Spinal cord (tissue), 10 donors: ENCODE results near the gene VIPR1. TPM values are rescaled to one million over a fixed set of nuclear protein-coding genes. Genes with fewer than 3 reads are reported as not detected.
A peak's percentile ranks its signal among the peaks of the same experiment; 100 is the strongest.

Experiments used
- DNase-seq, 6 donors: peaks; one replicate each; pipeline versions ENCODE4 v3.0.0 to v3.0.0-alpha.2; 2013 to 2015; ENCODE audit warnings: low spot score in 6 of 6, low read depth in 4 of 6
- H3K27ac ChIP-seq: one replicate; pipeline ENCODE4 v1.5.1; 2013; ENCODE audit warnings: low read depth, low read length, control low read depth
- H3K27me3 ChIP-seq: one replicate; pipeline ENCODE4 v1.6.1; 2013; ENCODE audit warnings: low read length; ENCODE audit not compliant: control insufficient read depth, insufficient read depth
- H3K36me3 ChIP-seq: one replicate; pipeline ENCODE4 v1.6.1; 2013; ENCODE audit warnings: low read length; ENCODE audit not compliant: control insufficient read depth, insufficient read depth
- H3K4me1 ChIP-seq: one replicate; pipeline ENCODE4 v1.6.1; 2013; ENCODE audit warnings: low read length; ENCODE audit not compliant: control insufficient read depth, insufficient read depth
- H3K4me3 ChIP-seq: one replicate; pipeline ENCODE4 v1.5.1; 2013; ENCODE audit warnings: low read depth, low read length, control low read depth
- H3K9me3 ChIP-seq: one replicate; pipeline ENCODE4 v1.6.1; 2013; ENCODE audit warnings: low read length; ENCODE audit not compliant: control insufficient read depth, insufficient read depth
- WGBS: methylation state at CpG from one replicate; pipeline ENCODE4 v1.1.5; 2013; ENCODE audit warnings: missing lambda C conversion rate; ENCODE audit not compliant: insufficient coverage; 5-methylcytosine and 5-hydroxymethylcytosine counted together
- polyA plus RNA-seq, 2 donors: library from polyadenylated mRNA; unstranded; fragments of 120-200 nt; gene quantifications; one replicate each; pipeline ENCODE4 v1.2.1, GENCODE V29; 2013; ENCODE audit not compliant: insufficient read length in 2 of 2
- total RNA-seq, 2 donors: library from RNA; depleted of rRNA in 1 of 2; stranded (reverse); fragments of 120-200 nt in 1 of 2; fragments of >200 nt in 1 of 2; gene quantifications; one replicate each; pipeline versions ENCODE4 v1.2.3 to v1.2.4, GENCODE V29; 2013 to 2014
- donor health status: healthy.

Gene VIPR1
- total and polyA plus RNA-seq, 4 donors = 1.4 to 2.5 (median 1.8) TPM

DNA sequence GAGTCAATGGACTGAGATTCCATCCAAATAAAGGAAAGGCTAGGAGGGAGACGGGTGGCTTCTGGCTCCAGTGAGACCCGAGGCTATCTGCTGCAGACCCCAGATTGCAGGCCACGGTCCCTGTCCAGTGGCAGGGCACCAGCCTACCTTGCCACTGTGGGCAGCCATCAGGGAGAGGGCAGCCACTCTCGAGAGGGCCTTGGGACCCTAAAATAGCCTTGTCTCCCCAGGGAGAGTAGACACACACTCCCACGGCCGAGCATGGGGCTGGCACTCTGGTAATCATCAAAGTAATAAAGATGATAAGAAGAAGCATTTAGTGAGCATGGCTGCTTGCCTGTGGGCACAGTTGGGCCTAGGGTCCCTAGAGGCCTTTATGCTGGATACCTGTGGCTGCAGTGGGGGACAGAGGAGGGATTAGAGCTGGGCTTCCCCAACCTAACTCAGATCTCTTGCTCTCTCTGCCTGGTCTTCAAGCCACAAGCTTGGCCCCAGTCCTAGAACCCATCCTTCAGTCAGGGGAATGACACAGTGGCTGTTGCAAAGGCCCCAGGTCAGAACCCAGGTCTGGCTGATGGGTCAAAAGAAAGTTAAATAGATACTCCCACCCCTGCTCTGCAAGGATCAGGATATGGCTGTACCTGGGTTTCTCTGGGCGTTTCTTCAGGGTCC is 9.2 kb upstream of the VIPR1 start:
- Histone ChIP-seq H3K9me3 (no peaks in the 10 kb centered on the region), H3K4me3 (no peak overlapping the region), H3K4me1 (peaks cover 3% of the 10 kb centered on the region), H3K27ac (no peak overlapping the region), H3K27me3 (no peaks in the 10 kb centered on the region), H3K36me3 (no peaks in the 10 kb centered on the region)
- DNase-seq = no peak
- WGBS = 95% methylated on average over 7 of the region's 7 CpGs

- no peak for DNase-seq
- 94% methylated on average over 2 of the region's 3 CpGs for WGBS
These were observed 8.7 kb upstream of the VIPR1 start for GRCh38 chr3:42493798-42494151.

GRCh38 chr3:42495393-42495792 is 7.0 kb upstream of the VIPR1 start:
- Histone ChIP-seq H3K27me3 (peaks cover 14% of the 10 kb centered on the region), H3K4me3 (no peak overlapping the region), H3K27ac (no peak overlapping the region), H3K9me3 (no peaks in the 10 kb centered on the region), H3K36me3 (no peaks in the 10 kb centered on the region), H3K4me1 (peaks cover 3% of the 10 kb centered on the region)
- no peak for DNase-seq

More at GRCh38 chr3:42493798-42494151, 8.7 kb upstream of the VIPR1 start:
- Histone ChIP-seq H3K27me3 (peaks cover 3% of the 10 kb centered on the region), H3K36me3 (no peaks in the 10 kb centered on the region), H3K4me3 (no peak overlapping the region), H3K27ac (no peak overlapping the region), H3K4me1 (peaks cover 3% of the 10 kb centered on the region), H3K9me3 (no peaks in the 10 kb centered on the region)

DNA sequence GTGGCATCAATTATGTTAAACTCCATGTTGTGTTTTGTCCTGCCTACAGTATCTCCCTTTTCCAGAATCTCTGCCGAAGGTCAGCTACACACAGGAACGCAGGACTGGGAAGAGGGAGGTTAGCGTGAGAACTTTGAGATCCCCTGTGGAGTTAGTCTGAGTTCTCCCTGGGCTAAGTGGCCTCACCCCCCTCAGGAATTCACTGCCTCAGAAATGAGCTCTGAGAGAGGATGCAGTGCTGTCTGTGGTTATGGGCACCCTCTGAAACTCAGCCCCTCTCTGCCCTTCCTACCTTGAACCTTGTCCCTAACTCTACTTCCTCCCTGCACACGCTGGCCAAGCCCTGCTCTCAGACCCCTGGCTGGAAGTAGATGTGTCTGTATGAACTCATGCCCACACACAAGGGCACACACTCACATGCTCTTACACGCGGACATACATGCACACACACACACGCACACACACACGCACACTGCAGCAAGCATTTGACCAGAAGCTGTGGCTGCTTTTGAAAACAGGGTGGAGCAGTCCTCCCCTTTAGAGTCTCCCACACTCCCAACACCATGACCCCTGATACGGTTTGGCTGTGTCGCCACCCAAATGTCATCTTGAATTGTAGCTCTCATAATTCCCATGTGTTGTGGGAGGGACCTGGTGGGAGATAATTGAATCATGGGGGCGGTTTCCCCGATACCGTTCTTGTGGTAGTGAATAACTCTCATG is 5.3 kb upstream of the VIPR1 start:
- 89% methylated on average over 6 of the region's 13 CpGs for WGBS
- H3K27ac ChIP-seq = no peak overlapping the region
- peak in 1 of 6 donors; percentile 34 for DNase-seq

GRCh38 chr3:42498034-42498433 is 4.4 kb upstream of the VIPR1 start:
- no peak for DNase-seq
- Histone ChIP-seq H3K27me3 (peaks cover 37% of the 10 kb centered on the region), H3K27ac (no peak overlapping the region), H3K36me3 (no peaks in the 10 kb centered on the region), H3K9me3 (no peaks in the 10 kb centered on the region), H3K4me1 (peaks cover 20% of the 10 kb centered on the region), H3K4me3 (no peak overlapping the region)
- WGBS = 60% methylated on average over 1 of the region's 1 CpG

More for the DNA sequence above, 5.3 kb upstream of the VIPR1 start:
- no peaks in the 10 kb centered on the region for H3K36me3 ChIP-seq
- peaks cover 15% of the 10 kb centered on the region for H3K4me1 ChIP-seq
- H3K9me3 ChIP-seq = no peaks in the 10 kb centered on the region
- H3K4me3 ChIP-seq = no peak overlapping the region
- peaks cover 32% of the 10 kb centered on the region for H3K27me3 ChIP-seq

- 90% methylated on average over 9 of the region's 13 CpGs for WGBS
- Histone ChIP-seq H3K27me3 (peaks cover 38% of the 10 kb centered on the region), H3K4me3 (no peak overlapping the region), H3K27ac (no peak overlapping the region), H3K9me3 (no peaks in the 10 kb centered on the region), H3K4me1 (peaks cover 20% of the 10 kb centered on the region), H3K36me3 (no peaks in the 10 kb centered on the region)
- no peak for DNase-seq
These were observed 3.5 kb upstream of the VIPR1 start for GRCh38 chr3:42498791-42499477.

- peaks cover 20% of the 10 kb centered on the region for H3K4me1 ChIP-seq
- H3K27ac ChIP-seq = no peak overlapping the region
- H3K4me3 ChIP-seq = no peak overlapping the region
- H3K36me3 ChIP-seq = no peaks in the 10 kb centered on the region
- H3K27me3 ChIP-seq = peaks cover 38% of the 10 kb centered on the region
- WGBS = 93% methylated on average over 2 of the region's 3 CpGs
- no peak for DNase-seq
- no peaks in the 10 kb centered on the region for H3K9me3 ChIP-seq
These were observed 3.0 kb upstream of the VIPR1 start for GRCh38 chr3:42499478-42499871.

- H3K27ac ChIP-seq = no peak overlapping the region
- H3K4me1 ChIP-seq = peaks cover 20% of the 10 kb centered on the region
- WGBS = no CpG with 5 or more reads among the region's 2 CpGs
- no peaks in the 10 kb centered on the region for H3K36me3 ChIP-seq
- H3K4me3 ChIP-seq = no peak overlapping the region
- H3K9me3 ChIP-seq = no peaks in the 10 kb centered on the region
- no peak for DNase-seq
- peaks cover 38% of the 10 kb centered on the region for H3K27me3 ChIP-seq
These were observed 2.4 kb upstream of the VIPR1 start for GRCh38 chr3:42500091-42500490.

DNA sequence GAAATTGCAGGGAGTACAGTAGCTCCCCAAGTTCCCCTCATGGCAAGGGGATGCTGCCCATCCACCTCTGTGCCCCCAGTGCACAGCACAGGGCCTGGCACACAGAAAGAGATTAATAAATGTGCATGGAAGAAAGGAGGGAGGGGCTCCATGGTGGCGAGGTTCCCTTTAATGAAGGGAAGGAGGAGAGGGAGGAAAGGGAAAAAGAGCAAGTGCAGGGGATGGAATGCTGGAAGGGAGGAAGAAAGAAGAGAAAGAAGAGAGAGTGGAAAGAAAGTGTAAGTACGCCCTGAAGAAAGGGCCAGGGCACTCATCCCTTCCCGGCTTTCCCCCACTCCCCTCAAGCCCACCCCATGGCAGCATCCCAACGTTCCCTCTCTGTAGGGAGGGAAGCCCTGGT is 1.5 kb upstream of the VIPR1 start:
- H3K9me3 ChIP-seq = no peaks in the 10 kb centered on the region
- H3K4me3 ChIP-seq = no peak overlapping the region
- H3K27ac ChIP-seq = no peak overlapping the region
- WGBS = 16% methylated on average over 2 of the region's 4 CpGs
- H3K4me1 ChIP-seq = peaks cover 20% of the 10 kb centered on the region
- DNase-seq = no peak
- H3K27me3 ChIP-seq = peaks cover 38% of the 10 kb centered on the region
- H3K36me3 ChIP-seq = no peaks in the 10 kb centered on the region
